Endothelial cell of umbilical vein (primary cell): ENCODE measurements around the gene OR2AJ1.

Experiments
- CTCF ChIP-seq, 2 donors: IDR thresholded peaks; 1 replicate in 1 of 2; 2 replicates in 1 of 2; pipeline ENCODE4 v1.5.1; 2011; ENCODE audit warnings: low read length in 2 of 2, mild to moderate bottlenecking in 2 of 2, moderate library complexity in 2 of 2, control low read depth in 1 of 2, inconsistent platforms in 1 of 2, low read depth in 1 of 2; ENCODE audit not compliant: insufficient read depth in 1 of 2; ENCODE audit errors: extremely low read depth in 1 of 2
- EZH2 ChIP-seq: IDR thresholded peaks from 2 replicates; pipeline ENCODE4 v1.6.1; 2012; ENCODE audit warnings: borderline replicate concordance, low read depth, mild to moderate bottlenecking, moderate library complexity, low read length, inconsistent platforms; ENCODE audit not compliant: severe bottlenecking
- FOS ChIP-seq: IDR thresholded peaks from 2 replicates; pipeline ENCODE4 v1.6.1; 2011; ENCODE audit warnings: mild to moderate bottlenecking, low read length, moderate library complexity, borderline replicate concordance; ENCODE audit not compliant: insufficient read depth
- GATA2 ChIP-seq: IDR thresholded peaks from 2 replicates; pipeline ENCODE4 v1.7.0; 2011; ENCODE audit warnings: low read depth, mild to moderate bottlenecking, moderate library complexity, mixed read lengths, low read length; ENCODE audit not compliant: insufficient read length, insufficient read depth
- JUN ChIP-seq: IDR thresholded peaks from 2 replicates; pipeline ENCODE4 v1.6.1; 2011; ENCODE audit warnings: borderline replicate concordance, low read depth; ENCODE audit not compliant: insufficient read length, insufficient read depth
- MAX ChIP-seq: IDR thresholded peaks from 2 replicates; pipeline ENCODE4 v1.6.1; 2011; ENCODE audit not compliant: insufficient read depth, insufficient read length
- POLR2A ChIP-seq: IDR thresholded peaks from 2 replicates; pipeline ENCODE4 v1.6.1; 2012; ENCODE audit warnings: low read depth, mild to moderate bottlenecking, control low read depth, low read length
- POLR2AphosphoS5 ChIP-seq: IDR thresholded peaks from 2 replicates; pipeline ENCODE4 v1.6.1; 2012; ENCODE audit warnings: low read depth, mild to moderate bottlenecking, control low read depth, low read length, moderate library complexity; ENCODE audit not compliant: insufficient read depth

GRCh38 chr1:247905910-247906503 is 18.7 kb upstream of the OR2AJ1 start:
- no peak for TF ChIP-seq CTCF (IDR thresholded peaks at IDR 0.05; ENCODE audit: extremely low read depth in 1 of 2, insufficient read depth in 1 of 2, low read depth in 1 of 2, low read length in 2 of 2)
- no peak for TF ChIP-seq EZH2
- no peak for TF ChIP-seq POLR2A
- TF ChIP-seq POLR2AphosphoS5, result no peak
- TF ChIP-seq GATA2, result no peak
- TF ChIP-seq JUN, result no peak
- no peak for TF ChIP-seq MAX
- TF ChIP-seq FOS, result no peak
